ENCODE data around the gene PNMA3. TPM values are rescaled to one million over a fixed set of nuclear protein-coding genes. Genes with fewer than 3 reads are reported as not detected.
"Not testable (repeated sequence)": the region's sequence is repeated elsewhere in the genome, so short reads cannot be mapped to it uniquely, and the experiment has no call there.

The PNMA3 gene
- polyA plus RNA-seq, 3 donors, result 0.79 TPM; not detected in 2

DNA sequence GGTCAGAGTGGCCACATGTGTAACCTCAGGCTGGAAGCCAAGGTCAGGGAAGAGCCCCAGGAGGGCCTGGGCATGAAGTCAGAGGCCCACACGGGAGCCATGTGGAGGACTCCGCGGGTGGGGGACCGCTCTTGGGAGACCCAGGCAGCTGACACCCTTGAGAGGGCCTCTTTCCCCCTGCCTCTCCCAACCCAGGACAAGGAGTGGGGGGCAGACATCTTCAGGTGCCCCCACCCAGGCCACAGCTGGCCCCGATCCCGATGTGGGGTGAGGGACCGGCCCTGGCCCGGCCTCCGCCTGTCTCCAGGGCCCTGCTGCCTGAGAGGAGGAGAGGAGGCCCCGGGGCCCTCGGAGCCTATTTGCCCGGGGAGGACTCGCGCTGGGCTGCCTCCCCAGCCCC lies 19.1 kb downstream of the PNMA3 start:
- Mint-ChIP-seq H3K4me1 (no peaks in the 10 kb centered on the region), H3K4me3 (no peak overlapping the region), H3K27ac (no peak overlapping the region), H3K36me3 (no peaks in the 10 kb centered on the region), H3K27me3 (ENCODE audit: low read depth in 3 of 3) (peaks cover 0 to 2% (median 0%) of the 10 kb centered on the region in 3 donors), H3K9me3 (peaks cover 0 to 9% (median 2%) of the 10 kb centered on the region in 7 donors)
- no peak overlapping the region for H3K4me2 ChIP-seq (replicated peaks; ENCODE audit: extremely low read depth, low read length, poor library complexity, severe bottlenecking)
- H3K9ac ChIP-seq (ENCODE audit: insufficient read depth, low read length, poor library complexity, severe bottlenecking), result no peak overlapping the region
- H3K27ac ChIP-seq (ENCODE audit: low read depth in 1 of 2, low read length in 2 of 2), result no peak overlapping the region
- intact Hi-C loops (cut with micrococcal nuclease), result no loop called here
- H3K79me2 ChIP-seq (ENCODE audit: insufficient read depth, low read length), result no peaks in the 10 kb centered on the region
- no peak overlapping the region for H2AFZ ChIP-seq (ENCODE audit: insufficient read depth, low read depth, low read length, poor library complexity, severe bottlenecking)
- H3K4me1 ChIP-seq (ENCODE audit: control insufficient read depth in 1 of 2, insufficient read depth in 2 of 2, low read length in 2 of 2), result no peaks in the 10 kb centered on the region
- WGBS (ENCODE audit: insufficient coverage), result no CpG with 5 or more reads among the region's 14 CpGs
- TF ChIP-seq, protein P1, sequence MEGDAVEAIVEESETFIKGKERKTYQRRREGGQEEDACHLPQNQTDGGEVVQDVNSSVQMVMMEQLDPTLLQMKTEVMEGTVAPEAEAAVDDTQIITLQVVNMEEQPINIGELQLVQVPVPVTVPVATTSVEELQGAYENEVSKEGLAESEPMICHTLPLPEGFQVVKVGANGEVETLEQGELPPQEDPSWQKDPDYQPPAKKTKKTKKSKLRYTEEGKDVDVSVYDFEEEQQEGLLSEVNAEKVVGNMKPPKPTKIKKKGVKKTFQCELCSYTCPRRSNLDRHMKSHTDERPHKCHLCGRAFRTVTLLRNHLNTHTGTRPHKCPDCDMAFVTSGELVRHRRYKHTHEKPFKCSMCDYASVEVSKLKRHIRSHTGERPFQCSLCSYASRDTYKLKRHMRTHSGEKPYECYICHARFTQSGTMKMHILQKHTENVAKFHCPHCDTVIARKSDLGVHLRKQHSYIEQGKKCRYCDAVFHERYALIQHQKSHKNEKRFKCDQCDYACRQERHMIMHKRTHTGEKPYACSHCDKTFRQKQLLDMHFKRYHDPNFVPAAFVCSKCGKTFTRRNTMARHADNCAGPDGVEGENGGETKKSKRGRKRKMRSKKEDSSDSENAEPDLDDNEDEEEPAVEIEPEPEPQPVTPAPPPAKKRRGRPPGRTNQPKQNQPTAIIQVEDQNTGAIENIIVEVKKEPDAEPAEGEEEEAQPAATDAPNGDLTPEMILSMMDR (IDR thresholded peaks at IDR 0.05), result no peak
- H4K20me1 ChIP-seq (ENCODE audit: insufficient read depth, low read length), result no peaks in the 10 kb centered on the region
- no peaks in the 10 kb centered on the region for H3K9me3 ChIP-seq (replicated peaks in 1 of 2; ENCODE audit: control insufficient read depth in 1 of 2, insufficient read depth in 1 of 2, low read length in 2 of 2)
- no peak for DNase-seq
- no peak overlapping the region for H3K4me3 ChIP-seq (replicated peaks in 1 of 3; ENCODE audit: low read depth in 2 of 3, low read length in 3 of 3)
- H3K36me3 ChIP-seq (replicated peaks in 1 of 2; ENCODE audit: control insufficient read depth in 1 of 2, insufficient read depth in 2 of 2, low read length in 2 of 2), result no peaks in the 10 kb centered on the region
- no peaks in the 10 kb centered on the region for H3K27me3 ChIP-seq (ENCODE audit: control insufficient read depth in 2 of 2, insufficient read depth in 2 of 2, low read length in 2 of 2)

DNA sequence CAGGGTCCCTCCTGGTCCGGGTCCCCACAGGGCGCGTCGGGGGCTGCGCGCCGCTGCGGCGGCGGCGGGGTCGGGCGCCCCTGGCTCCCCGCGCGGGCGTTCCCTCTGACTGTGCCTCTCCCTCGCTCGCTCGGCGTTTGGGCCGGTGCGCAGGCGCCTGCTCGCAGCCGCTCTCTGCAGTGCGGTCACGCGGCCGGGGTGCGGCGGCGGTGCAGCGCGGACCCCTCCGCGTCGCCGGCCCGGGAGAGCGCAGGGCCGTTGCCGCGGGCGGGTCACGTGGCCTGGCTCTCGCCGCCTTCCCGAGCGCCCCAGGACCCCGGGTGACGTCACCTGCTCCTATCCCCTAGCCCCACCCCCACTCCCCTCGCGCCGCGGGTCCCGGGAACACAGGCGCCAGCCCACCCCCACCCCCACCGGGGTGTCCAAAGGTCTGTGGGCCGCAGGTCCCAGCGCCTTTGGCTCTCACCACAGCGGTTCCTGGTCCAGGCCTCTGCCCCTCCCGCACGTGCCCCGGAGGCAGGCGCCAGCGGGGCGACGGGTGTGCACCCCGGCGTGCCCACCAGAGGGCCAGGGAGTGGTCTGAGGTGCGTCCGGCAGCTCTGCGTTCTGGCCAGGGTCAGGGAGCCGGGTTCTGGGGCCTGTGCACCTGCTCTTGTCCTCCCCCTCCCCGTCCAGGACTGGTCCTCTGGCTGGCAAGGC lies 21.3 kb downstream of the PNMA3 start:
- H3K9ac ChIP-seq (ENCODE audit: insufficient read depth, low read length, poor library complexity, severe bottlenecking); intact Hi-C loops (cut with micrococcal nuclease); H3K4me2 ChIP-seq (replicated peaks; ENCODE audit: extremely low read depth, low read length, poor library complexity, severe bottlenecking); H3K9me3 Mint-ChIP-seq; H3K4me3 Mint-ChIP-seq; H3K27ac Mint-ChIP-seq; H4K20me1 ChIP-seq (ENCODE audit: insufficient read depth, low read length); H3K36me3 ChIP-seq (replicated peaks in 1 of 2; ENCODE audit: control insufficient read depth in 1 of 2, insufficient read depth in 2 of 2, low read length in 2 of 2); DNase-seq; H3K27me3 Mint-ChIP-seq (ENCODE audit: low read depth in 3 of 3); H2AFZ ChIP-seq (ENCODE audit: insufficient read depth, low read depth, low read length, poor library complexity, severe bottlenecking); H3K27me3 ChIP-seq (ENCODE audit: control insufficient read depth in 2 of 2, insufficient read depth in 2 of 2, low read length in 2 of 2); H3K36me3 Mint-ChIP-seq; H3K9me3 ChIP-seq (replicated peaks in 1 of 2; ENCODE audit: control insufficient read depth in 1 of 2, insufficient read depth in 1 of 2, low read length in 2 of 2); H3K79me2 ChIP-seq (ENCODE audit: insufficient read depth, low read length); H3K4me1 ChIP-seq (ENCODE audit: control insufficient read depth in 1 of 2, insufficient read depth in 2 of 2, low read length in 2 of 2); H3K27ac ChIP-seq (ENCODE audit: low read depth in 1 of 2, low read length in 2 of 2); H3K4me3 ChIP-seq (replicated peaks in 1 of 3; ENCODE audit: low read depth in 2 of 3, low read length in 3 of 3); H3K4me1 Mint-ChIP-seq: not testable (repeated sequence)
- WGBS (ENCODE audit: insufficient coverage), result no CpG with 5 or more reads among the region's 76 CpGs

DNA sequence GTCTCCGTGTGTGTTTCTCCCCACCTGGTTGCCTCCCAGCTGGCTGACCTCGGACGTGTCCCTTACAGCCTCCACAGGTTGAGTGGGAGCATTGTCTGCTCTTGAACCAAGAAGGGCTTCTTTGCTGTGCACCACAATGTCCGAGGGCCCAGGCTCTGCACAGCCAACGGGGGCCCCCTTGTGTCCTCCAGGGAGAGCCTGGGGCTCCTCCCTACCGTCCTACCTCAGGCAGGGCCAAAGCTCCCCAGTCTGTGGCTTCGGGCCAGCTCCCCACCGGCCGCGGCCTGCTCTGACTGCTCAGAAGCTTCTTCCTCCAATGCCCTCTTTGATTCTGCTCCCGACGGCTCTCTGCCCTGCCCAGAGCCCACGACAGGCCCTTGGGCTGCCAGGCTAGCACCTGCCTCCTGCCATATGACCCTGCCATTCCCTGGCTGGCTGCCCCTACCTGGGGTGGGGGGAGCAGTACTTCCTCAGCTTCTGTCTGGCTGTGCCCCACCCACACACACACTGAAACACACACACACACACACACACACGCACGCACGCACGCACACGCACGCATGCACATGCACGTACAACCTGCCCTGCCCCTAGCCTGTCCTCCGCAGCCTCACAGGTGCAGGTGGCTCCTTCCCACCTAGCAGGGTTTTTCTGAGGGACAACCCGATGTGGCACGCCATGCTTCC lies 27.1 kb downstream of the PNMA3 start:
- H3K9me3 ChIP-seq (replicated peaks in 1 of 2; ENCODE audit: control insufficient read depth in 1 of 2, insufficient read depth in 1 of 2, low read length in 2 of 2); intact Hi-C loops (cut with micrococcal nuclease); H3K4me2 ChIP-seq (replicated peaks; ENCODE audit: extremely low read depth, low read length, poor library complexity, severe bottlenecking); H3K9me3 Mint-ChIP-seq; H3K4me1 Mint-ChIP-seq; H3K27me3 ChIP-seq (ENCODE audit: control insufficient read depth in 2 of 2, insufficient read depth in 2 of 2, low read length in 2 of 2); H3K27me3 Mint-ChIP-seq (ENCODE audit: low read depth in 3 of 3); H3K27ac Mint-ChIP-seq; H3K4me3 Mint-ChIP-seq; H3K36me3 ChIP-seq (replicated peaks in 1 of 2; ENCODE audit: control insufficient read depth in 1 of 2, insufficient read depth in 2 of 2, low read length in 2 of 2); H3K4me3 ChIP-seq (replicated peaks in 1 of 3; ENCODE audit: low read depth in 2 of 3, low read length in 3 of 3); DNase-seq; H3K36me3 Mint-ChIP-seq; H3K9ac ChIP-seq (ENCODE audit: insufficient read depth, low read length, poor library complexity, severe bottlenecking); H3K79me2 ChIP-seq (ENCODE audit: insufficient read depth, low read length); H4K20me1 ChIP-seq (ENCODE audit: insufficient read depth, low read length); H3K4me1 ChIP-seq (ENCODE audit: control insufficient read depth in 1 of 2, insufficient read depth in 2 of 2, low read length in 2 of 2); H2AFZ ChIP-seq (ENCODE audit: insufficient read depth, low read depth, low read length, poor library complexity, severe bottlenecking); H3K27ac ChIP-seq (ENCODE audit: low read depth in 1 of 2, low read length in 2 of 2): not testable (repeated sequence)
- no CpG with 5 or more reads among the region's 23 CpGs for WGBS (ENCODE audit: insufficient coverage)
